Mesenteric fat pad (tissue), 1 donor: ENCODE results near the gene SGCA. TPM values are rescaled to one million over a fixed set of nuclear protein-coding genes. Genes with fewer than 3 reads are reported as not detected.
A peak's percentile ranks its signal among the peaks of the same experiment; 100 is the strongest.

Experiments used
- DNase-seq: peaks from one replicate; pipeline ENCODE4 v3.0.0-alpha.2; 2020; ENCODE audit warnings: low spot score
- total RNA-seq: library from RNA; stranded (reverse); fragmentation: NEBNext Ultra II Directional; extraction: Animal tissue kit (Norgen Biotek cat#: 25700); gene quantifications from one replicate; pipeline ENCODE4 v1.2.1, GENCODE V29; 2021
- donor health status: DM: yes; HTN: yes; CAD: no.

Gene SGCA
- total RNA-seq, 1 donor from 2014 or later: 0.32 TPM

- DNase-seq: peak; percentile 11
Measured at GRCh38 chr17:50221266-50221863, 55.6 kb downstream of the SGCA start.

GRCh38 chr17:50221864-50222545 is 56.2 kb downstream of the SGCA start:
- DNase-seq: no peak

- DNase-seq: no peak
Measured at GRCh38 chr17:50222922-50223321, 57.1 kb downstream of the SGCA start.

Other genes with a start within 250 kb of the SGCA start
- gene DLX4, start 196.8 kb upstream of the SGCA start, total RNA-seq: 0.55 TPM
- 0.48 TPM for gene DLX3, start 170.8 kb upstream of the SGCA start, total RNA-seq
- gene ITGA3, start 109.9 kb upstream of the SGCA start, total RNA-seq: 14.4 TPM
- gene PDK2, start 70.7 kb upstream of the SGCA start, total RNA-seq: 41.9 TPM
- 1.4 TPM for gene SAMD14, start 35.8 kb upstream of the SGCA start, total RNA-seq
- 56.5 TPM for gene PPP1R9B, start 15.3 kb upstream of the SGCA start, total RNA-seq
- 309 TPM for gene COL1A1, start 35.6 kb downstream of the SGCA start, total RNA-seq
- not detected for gene TMEM92, start 108.5 kb downstream of the SGCA start, total RNA-seq
- 14.4 TPM for gene XYLT2, start 180.1 kb downstream of the SGCA start, total RNA-seq
- 51.5 TPM for gene MRPL27, start 207.2 kb downstream of the SGCA start, total RNA-seq
- not detected for gene EME1, start 207.2 kb downstream of the SGCA start, total RNA-seq
- gene LRRC59, start 231.5 kb downstream of the SGCA start, total RNA-seq: 126 TPM